Thyroid gland (tissue), 4 donors: ENCODE results near the gene CTDP1. TPM values are rescaled to one million over a fixed set of nuclear protein-coding genes. Genes with fewer than 3 reads are reported as not detected.

Experiments
- DNase-seq, 2 donors: peaks; one replicate each; pipeline ENCODE4 v3.0.0-alpha.2; 2019
- H3K27ac ChIP-seq, 3 donors: fragments of 200-600 bp; sonication (generic); 1 replicate in 2 of 3; 2 replicates in 1 of 3; pipeline ENCODE4 v1.5.1; 2016 to 2019; ENCODE audit warnings: mild to moderate bottlenecking in 1 of 3, moderate library complexity in 1 of 3
- H3K27me3 ChIP-seq: fragments of 200-600 bp; sonication (generic); one replicate; pipeline ENCODE4 v1.5.1; 2019
- H3K36me3 ChIP-seq, 2 donors: fragments of 200-600 bp; sonication (generic); one replicate each; pipeline ENCODE4 v1.5.1; 2016 to 2019
- H3K4me1 ChIP-seq, 2 donors: fragments of 200-600 bp; sonication (generic); one replicate each; pipeline ENCODE4 v1.5.1; 2017 to 2019
- H3K4me3 ChIP-seq, 3 donors: fragments of 200-600 bp; sonication (generic); replicated peaks in 1 of 3; 1 replicate in 2 of 3; 2 replicates in 1 of 3; pipeline ENCODE4 v1.5.1; 2016; ENCODE audit warnings: mild to moderate bottlenecking in 1 of 3
- H3K9me3 ChIP-seq: fragments of 200-600 bp; sonication (generic); one replicate; pipeline ENCODE4 v1.5.1; 2017
- CTCF ChIP-seq, 6 experiments: fragments of 200-600 bp in 3 of 6; fragments of 450-650 bp in 3 of 6; sonication (generic) in 3 of 6; IDR thresholded peaks; one replicate each; pipeline ENCODE4 v1.5.1; 2016 to 2019; ENCODE audit warnings: antibody characterized with exemption in 6 of 6, mild to moderate bottlenecking in 2 of 6, inconsistent platforms in 1 of 6, moderate library complexity in 1 of 6
- POLR2A ChIP-seq, 2 donors: fragments of 450-650 bp; IDR thresholded peaks; one replicate each; pipeline ENCODE4 v1.6.1; 2017; ENCODE audit warnings: antibody characterized with exemption in 2 of 2, mild to moderate bottlenecking in 2 of 2, moderate library complexity in 1 of 2
- WGBS, 2 donors: methylation state at CpG; one replicate each; pipeline ENCODE4 v1.1.5; 2017; 5-methylcytosine and 5-hydroxymethylcytosine counted together
- intact Hi-C: fragments of 100-400 bp; cut with DNase I; formaldehyde crosslinking; loops from one replicate; pipeline ENCODE4 v1.15.1; 2023
- total RNA-seq, 4 donors: library from RNA; depleted of rRNA; stranded (reverse); fragments of >200 nt; gene quantifications; one replicate each; pipeline ENCODE4 v1.2.3, GENCODE V29; 2016

Gene CTDP1
- total RNA-seq, 4 donors from 2014 or later, result 18.5 to 23.6 (median 20.9) TPM

- TF ChIP-seq POLR2A (IDR thresholded peaks at IDR 0.05) (no peak), CTCF (IDR thresholded peaks at IDR 0.05) (no peak)
- H3K27me3 ChIP-seq, result no peaks in the 10 kb centered on the region
- H3K4me1 ChIP-seq, result no peaks in the 10 kb centered on the region
- no peak overlapping the region for H3K4me3 ChIP-seq
- DNase-seq, result no peak
- 94 to 97% methylated on average over 12 to 14 of the region's 14 CpGs for WGBS, 2 donors
- H3K27ac ChIP-seq, result no peak overlapping the region
- no peaks in the 10 kb centered on the region for H3K9me3 ChIP-seq
- peaks cover 27 to 30% of the 10 kb centered on the region in 2 donors for H3K36me3 ChIP-seq
- intact Hi-C loops, result no loop called here
These were observed 26.4 kb downstream of the CTDP1 start for GRCh38 chr18:79706006-79706405.

GRCh38 chr18:79706658-79707057 is 27.1 kb downstream of the CTDP1 start:
- Histone ChIP-seq H3K4me1 (no peaks in the 10 kb centered on the region), H3K27ac (no peak overlapping the region), H3K36me3 (peaks cover 27 to 30% of the 10 kb centered on the region in 2 donors), H3K4me3 (no peak overlapping the region), H3K27me3 (no peaks in the 10 kb centered on the region), H3K9me3 (no peaks in the 10 kb centered on the region)
- intact Hi-C loops, result no loop called here
- TF ChIP-seq CTCF (IDR thresholded peaks at IDR 0.05) (no peak), POLR2A (IDR thresholded peaks at IDR 0.05) (no peak)
- no peak for DNase-seq
- WGBS, 2 donors, result 95 to 96% methylated on average over 16 of the region's 16 CpGs

- no peak overlapping the region for H3K27ac ChIP-seq
- DNase-seq, result no peak
- TF ChIP-seq CTCF (IDR thresholded peaks at IDR 0.05) (no peak), POLR2A (IDR thresholded peaks at IDR 0.05) (no peak)
- no peak overlapping the region for H3K4me3 ChIP-seq
- H3K36me3 ChIP-seq, result peaks cover 27 to 30% of the 10 kb centered on the region in 2 donors
- no peaks in the 10 kb centered on the region for H3K27me3 ChIP-seq
- WGBS, 2 donors, result 95% methylated on average over 16 to 19 of the region's 19 CpGs
- no peaks in the 10 kb centered on the region for H3K4me1 ChIP-seq
- H3K9me3 ChIP-seq, result no peaks in the 10 kb centered on the region
- intact Hi-C loops, result no loop called here
These were observed 27.6 kb downstream of the CTDP1 start for GRCh38 chr18:79707239-79707638.

GRCh38 chr18:79707671-79708070 is 28.1 kb downstream of the CTDP1 start:
- Histone ChIP-seq H3K36me3 (peaks cover 27 to 30% of the 10 kb centered on the region in 2 donors), H3K27me3 (no peaks in the 10 kb centered on the region), H3K27ac (no peak overlapping the region), H3K4me1 (no peaks in the 10 kb centered on the region), H3K4me3 (no peak overlapping the region), H3K9me3 (no peaks in the 10 kb centered on the region)
- DNase-seq, result no peak
- 95 to 97% methylated on average over 15 of the region's 15 CpGs for WGBS, 2 donors
- intact Hi-C loops, result no loop called here
- TF ChIP-seq POLR2A (IDR thresholded peaks at IDR 0.05), result no peak
- TF ChIP-seq CTCF (IDR thresholded peaks at IDR 0.05), result no peak

GRCh38 chr18:79708412-79708811 is 28.8 kb downstream of the CTDP1 start:
- TF ChIP-seq CTCF (IDR thresholded peaks at IDR 0.05) (no peak), POLR2A (IDR thresholded peaks at IDR 0.05) (no peak)
- H3K27me3 ChIP-seq, result no peaks in the 10 kb centered on the region
- no peak for DNase-seq
- 91 to 95% methylated on average over 21 of the region's 21 CpGs for WGBS, 2 donors
- intact Hi-C loops, result no loop called here
- H3K36me3 ChIP-seq, result peaks cover 27 to 30% of the 10 kb centered on the region in 2 donors
- H3K27ac ChIP-seq, result no peak overlapping the region
- H3K4me3 ChIP-seq, result no peak overlapping the region
- H3K9me3 ChIP-seq, result no peaks in the 10 kb centered on the region
- H3K4me1 ChIP-seq, result no peaks in the 10 kb centered on the region
